CD4-positive, alpha-beta T cell treated with Interferon gamma for 1 hour (primary cell): ENCODE measurements around the gene ZNF335.
"Not testable (repeated sequence)": the region's sequence is repeated elsewhere in the genome, so short reads cannot be mapped to it uniquely, and the experiment has no call there.

Source experiments
- DNase-seq: peaks from one replicate; pipeline ENCODE4 v3.0.0-alpha.2; 2020

Gene ZNF335

DNA sequence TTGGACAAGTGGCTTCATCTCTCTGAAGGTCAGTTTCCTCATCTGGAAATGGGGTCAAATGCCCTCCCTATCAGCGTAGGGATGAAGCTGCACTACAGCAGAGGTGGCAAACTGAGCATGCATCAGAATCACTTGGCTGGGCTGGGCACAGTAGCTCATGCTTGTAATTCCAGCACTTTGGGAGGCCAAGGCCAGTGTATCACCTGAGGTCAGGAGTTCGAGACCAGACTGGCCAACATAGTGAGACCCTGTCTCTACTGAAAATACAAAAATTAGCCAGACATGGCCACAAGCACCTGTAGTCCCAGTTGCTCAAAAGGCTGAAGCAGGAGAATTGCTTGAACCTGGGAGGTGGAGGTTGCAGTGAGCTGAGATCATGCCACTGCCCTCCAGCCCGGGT is 30.0 kb upstream of the ZNF335 start:
- no peak for DNase-seq

DNA sequence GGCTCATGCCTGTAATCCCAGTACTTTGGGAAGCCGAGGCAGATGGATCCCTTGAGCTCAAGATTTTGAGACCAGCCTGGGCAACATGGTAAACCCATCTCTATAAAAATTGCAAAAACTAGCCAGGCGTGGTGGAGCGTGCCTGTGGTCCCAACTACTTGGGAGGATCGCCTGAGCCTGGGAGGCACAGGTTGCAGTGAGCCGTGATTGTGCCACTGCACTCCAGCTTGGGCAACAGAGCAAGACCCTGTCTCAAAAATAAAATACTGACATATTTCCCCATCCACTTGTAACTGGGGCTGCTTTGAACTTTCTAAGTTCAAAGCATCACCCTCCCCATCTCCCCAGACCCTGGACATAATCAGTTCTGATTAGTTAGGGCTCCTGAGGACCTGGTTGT is 29.5 kb upstream of the ZNF335 start:
- DNase-seq: no peak

DNA sequence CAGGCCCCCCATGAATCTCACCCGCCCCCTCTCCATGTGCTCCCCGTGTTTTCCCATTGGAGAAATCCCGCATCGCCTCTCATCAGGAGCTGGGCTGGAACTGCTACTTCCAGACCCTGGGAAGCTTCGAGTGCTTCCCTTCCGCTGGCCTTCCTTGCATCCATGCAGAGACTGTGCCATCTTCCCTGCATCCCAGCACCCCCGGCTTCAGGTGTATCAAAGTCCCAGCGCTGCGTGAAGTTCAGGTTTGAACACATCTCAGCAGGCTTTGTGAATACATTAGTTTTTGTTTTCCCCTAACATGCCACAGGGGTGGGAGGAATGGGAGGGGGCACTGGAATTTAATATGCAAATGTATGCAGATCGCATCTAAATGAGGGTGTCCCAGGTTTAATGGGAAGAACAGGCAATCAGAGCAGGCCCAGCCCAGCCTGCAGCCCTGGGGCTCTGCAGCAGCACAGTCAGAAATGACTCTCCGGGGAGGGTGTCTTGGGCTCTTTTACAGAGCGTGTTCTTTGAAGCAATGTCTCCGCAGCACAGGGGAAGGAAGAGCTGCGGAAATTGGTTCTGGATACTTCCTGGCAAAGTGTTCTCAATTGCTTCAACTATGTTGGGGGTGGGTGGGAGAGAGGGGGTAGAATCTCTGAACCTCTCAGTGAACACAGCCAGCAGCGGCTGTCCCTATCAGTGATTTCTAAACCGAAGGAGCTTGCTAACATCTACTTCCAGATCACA is 28.4 kb upstream of the ZNF335 start:
- DNase-seq: no peak

DNA sequence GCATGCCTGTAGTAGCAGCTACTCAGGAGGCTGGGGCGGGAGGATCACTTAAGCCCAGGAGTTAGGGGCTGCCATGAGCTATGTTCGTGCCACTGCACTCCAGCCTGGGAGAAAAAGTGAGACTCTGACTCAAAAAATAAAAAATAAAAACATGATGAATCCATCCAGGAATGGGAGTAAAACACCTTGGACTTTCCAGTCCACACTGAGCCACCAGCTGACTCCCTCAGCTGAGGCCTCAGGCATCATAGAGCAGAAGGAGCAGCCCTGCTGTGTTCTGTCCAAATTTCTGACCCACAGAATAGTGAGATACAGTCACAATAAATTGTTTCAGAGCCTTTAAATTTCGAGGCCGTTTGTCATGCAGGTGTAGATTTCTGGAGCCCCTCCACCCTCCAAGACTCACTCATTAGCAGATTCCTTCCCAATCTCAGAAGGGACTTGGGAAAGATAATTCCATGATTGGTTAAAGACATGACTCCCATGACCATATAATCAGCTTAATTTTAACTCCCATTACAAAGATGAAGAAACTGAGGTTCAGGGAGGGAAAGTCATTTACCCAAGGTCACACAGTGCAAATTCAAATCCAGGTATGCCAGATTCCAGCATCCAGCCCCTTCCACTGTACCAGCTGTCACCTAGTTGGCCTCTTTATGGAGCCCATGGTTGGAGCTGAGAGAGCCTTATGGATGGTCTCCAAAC is 27.7 kb upstream of the ZNF335 start:
- DNase-seq: no peak

DNA sequence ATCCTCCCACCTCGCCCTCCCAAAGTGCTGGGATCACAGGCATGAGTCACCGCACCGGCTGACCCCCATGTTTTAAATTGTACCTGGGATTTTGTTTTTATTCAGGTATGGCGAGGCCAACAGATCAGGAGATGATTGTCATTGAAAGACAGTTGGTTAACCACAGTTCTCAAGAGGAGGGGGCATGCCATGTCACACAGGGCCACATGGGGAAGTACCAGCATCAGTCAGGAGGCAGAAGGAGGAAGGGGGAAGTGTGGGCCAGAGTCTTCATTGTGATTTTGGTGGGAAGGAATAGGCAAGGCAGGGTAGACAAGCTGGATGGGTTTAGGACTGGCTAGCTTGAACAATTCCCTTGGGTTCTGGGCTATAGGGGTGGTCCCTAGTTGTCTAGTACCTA is 26.8 kb upstream of the ZNF335 start:
- peak; percentile 54 for DNase-seq

DNA sequence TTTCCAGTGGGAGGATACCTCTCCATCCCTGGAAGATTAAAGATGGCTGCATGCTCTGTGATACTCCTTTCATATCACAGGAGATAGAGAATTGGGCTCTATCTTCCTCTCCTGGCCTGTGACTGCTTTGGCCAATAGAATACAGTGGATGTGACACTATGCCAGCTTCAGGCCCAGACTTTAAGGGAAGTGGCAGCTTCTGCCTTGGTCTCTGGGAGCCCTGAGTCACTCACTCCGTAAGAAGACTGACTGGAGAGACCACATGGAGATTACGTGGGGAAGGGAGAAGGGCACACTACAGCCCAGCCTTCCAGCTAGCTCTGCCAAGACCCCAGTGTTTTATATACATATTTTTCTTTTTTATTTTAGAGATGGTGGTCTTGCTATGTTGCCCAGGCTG is 26.3 kb upstream of the ZNF335 start:
- DNase-seq: peak; percentile 56

DNA sequence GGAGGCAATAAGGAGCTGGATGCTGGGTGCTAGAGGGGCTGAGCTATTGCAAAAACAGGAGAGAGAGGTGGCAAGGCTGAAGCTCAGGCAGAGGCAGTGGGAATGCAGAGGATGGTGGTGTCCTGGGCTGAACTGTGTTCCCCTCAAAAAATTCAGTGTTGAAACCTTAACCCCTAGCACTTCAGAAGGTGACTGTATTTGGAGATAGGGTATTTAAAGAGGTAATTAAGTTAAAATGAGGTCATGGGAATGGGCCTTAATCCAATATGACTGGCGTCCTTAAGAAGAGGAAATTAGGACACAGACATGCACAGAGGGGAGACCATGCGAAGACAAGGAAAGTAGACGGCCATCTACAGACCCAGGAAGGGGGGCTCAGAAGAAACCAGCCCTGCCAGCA is 25.2 kb upstream of the ZNF335 start:
- DNase-seq: no peak

DNA sequence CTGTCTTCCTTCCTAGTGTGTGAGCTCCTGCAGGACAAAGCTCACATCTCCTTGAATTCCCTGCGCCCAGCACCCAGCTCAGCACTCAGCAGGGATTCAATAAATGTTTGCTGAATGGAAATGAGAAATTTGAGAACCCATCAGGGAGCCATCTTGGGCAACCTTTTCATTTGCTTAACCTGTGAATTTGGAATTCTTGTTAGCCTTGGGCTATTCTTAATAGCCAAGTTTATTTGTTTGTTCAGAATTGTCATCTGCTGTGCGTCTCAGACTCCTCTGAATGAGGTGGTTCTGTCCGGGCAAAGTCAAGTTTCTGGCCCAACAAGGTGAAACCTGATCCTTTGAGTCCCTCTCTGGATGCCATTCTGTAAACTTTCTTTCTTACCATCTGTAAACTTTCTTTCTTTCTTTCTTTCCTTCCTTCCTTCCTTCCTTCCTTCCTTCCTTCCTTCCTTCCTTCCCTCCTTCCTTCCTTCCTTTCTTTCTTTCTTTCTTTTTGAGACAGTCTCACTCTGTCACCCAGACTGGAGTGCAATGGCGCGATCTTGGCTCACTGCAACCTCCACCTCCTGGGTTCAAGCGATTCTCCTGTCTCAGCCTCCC is 23.6 kb upstream of the ZNF335 start:
- not testable (repeated sequence) for DNase-seq

DNA sequence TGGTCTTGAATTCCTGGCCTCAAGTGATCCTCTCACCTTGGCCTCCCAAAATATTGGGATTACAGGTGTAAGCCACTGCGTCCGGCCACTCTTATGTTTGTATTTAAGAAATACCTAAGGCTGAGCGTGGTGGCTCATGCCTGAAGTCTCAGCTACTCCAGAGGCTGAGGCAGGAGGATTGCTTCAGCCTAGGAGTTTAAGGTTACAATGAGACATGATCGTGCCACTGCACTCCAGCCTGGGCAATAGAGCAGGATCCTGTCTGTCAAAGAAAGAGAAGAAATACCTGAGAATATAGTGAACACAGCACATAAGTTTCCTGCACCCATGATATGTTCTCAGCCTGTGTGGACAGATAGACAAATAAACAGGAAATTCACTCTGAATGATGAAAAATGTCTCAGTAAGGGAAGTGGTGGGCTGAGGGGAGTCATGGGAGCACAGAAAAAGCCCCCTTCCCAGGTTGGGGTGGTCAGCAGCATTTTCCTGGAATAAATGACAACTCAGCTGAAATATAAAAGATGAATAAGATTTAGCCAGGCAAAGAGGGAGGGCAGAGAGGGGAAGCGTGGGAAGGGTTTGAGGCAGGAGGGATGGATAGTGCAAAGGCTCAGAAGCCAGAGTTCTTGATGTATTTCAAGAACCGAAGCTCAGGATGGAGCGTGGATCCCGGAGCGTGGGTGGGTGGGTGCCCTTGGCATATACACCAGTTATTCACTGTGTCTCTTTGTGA is 22.9 kb upstream of the ZNF335 start:
- DNase-seq: no peak

DNA sequence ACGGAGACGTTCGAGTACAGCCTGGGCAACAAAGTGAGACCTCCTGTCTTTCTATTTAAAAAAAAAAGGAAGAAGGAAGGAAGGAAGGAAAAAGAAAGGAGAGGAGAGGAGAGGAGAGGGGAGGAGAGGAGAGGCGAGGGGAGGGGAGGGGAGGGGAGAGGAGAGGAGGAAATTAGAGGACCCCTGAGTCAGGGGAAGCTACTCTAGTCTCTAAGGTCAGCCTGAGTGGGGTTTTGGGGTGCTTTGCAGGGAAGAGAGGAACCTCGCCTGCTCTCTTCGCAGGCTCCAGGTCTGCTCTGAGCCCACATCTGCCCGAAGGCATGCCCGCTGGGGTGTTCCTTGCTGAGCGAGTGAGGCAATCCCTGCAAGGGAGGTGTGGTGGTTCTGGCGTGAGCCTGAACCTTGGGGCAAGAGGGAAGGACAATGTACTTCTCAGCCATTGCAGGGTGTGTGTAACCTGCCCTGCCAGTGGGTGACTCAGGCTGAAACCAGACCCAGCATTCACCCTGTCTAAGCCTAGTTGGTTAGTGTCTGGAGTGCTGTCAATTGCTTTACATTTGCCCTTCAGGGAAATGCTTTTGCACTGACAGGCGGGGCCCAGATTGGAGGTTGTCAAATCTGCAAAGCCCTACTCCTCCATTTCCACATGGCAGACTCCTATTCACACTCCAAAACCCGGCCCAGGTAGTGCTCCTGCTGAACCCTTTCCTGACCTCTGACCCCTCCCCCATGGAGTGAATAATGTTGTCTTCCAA is 21.4 kb upstream of the ZNF335 start:
- peak; percentile 29 for DNase-seq

DNA sequence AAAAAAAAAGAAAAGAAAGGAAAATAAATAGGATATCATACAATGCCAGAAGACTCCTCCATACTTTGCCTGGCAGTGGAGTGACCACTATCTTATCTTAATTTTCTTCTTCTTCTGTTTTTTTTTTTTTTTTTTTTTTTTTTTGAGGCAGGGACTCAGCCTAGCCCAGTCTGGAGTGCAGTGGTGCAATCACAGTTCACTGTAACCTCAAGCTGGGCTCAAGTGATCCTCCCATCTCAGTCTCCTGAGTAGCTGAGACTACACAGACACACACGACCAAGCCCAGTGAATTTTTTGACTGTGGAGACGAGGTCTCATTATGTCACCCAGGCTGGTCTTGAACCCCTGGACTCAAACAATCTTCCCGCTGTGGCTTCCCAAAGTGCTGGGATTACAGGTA is 19.6 kb upstream of the ZNF335 start:
- no peak for DNase-seq

DNA sequence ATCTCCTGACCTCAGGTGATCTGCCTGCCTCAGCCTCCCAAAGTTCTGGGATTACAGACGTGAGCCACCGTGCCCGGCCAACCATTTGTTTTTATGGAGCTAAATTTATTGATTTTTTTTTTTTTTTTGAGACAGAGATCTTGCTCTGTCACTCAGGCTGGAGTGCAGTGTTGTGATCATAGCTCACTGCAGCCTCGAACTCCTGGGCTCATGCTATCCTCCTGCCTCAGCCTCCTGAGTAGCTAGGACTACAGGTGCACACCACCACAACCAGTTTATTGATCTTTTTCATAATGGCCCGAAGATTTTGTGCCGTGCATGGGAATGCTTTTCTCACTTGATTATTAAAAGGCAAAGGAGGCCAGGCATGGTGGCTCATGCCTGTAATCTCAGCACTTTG is 16.8 kb upstream of the ZNF335 start:
- DNase-seq: not testable (repeated sequence)

DNA sequence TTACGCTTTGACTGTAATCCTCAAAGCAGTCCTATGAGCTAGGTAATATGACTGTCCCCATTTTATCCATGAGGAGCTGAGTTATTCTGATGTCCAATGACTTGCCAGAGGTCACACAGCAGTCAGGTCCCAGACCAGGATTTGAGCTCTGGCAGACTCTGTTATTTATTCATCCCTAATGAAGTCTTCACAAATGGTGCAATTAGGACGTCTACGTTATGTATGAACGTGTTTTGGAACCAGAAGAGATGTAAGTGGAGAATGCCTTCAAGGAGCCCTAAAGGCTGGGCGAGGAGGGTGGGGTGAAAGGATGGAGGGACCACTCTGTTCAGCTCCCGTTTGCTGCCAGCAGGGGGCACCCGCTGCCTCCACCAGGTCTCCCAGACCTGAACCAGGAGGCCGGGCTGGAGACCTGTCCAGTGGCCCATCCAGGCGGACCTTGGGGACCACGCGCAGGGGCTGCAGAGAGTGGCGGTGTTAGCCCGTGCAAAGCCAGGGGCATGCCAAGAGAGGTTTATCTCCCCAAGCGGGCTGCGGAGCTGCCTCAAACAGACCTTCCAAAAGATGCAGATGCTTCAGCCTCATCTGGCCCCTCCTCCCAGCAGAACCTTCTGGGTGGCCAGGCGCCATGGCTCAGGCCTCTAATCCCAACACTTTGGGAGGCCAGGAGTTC is 15.2 kb upstream of the ZNF335 start:
- DNase-seq: peak; percentile 70

DNA sequence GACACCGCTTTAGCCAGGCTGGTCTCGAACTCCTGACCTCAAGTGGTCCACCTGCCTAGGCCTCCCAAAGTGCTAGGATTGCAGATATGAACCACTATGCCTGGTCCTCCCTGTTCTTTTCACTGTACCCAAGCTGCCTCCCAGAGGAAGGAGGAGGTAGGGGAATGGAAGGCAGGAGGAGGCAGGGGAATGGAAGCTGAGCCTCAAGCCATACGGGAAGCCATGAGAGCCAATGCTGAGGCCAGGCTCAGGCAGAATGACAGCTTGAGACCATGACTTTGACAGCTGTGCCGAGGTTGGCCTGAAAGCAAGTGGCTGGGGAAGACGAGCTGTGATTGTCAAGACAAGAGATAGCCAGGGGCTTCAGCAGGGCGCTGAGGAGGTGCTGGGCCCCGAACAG is 13.6 kb upstream of the ZNF335 start:
- DNase-seq: no peak

DNA sequence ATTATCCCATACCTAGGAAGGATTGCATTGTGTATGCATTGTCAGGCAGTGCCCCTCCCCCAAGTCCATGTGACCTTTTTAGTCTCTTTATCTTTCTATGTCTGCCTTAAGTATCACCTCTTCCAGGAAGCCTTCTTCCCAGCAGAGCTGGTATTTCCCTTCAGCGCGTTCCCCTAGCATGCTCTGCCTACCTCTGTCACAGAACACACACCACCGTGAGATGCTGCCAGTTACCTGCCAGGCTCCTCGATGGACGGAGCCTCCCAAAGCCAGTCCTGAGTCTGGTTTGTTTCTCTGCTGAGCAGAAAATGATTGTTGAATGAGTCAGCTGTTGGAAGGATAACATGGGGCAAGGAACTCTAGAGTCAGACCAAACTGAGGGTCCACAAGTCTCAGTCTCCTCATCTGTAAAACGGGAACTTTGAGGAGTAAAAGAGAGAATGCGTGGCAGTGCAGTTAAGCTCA is 11.3 kb upstream of the ZNF335 start:
- DNase-seq: no peak

DNA sequence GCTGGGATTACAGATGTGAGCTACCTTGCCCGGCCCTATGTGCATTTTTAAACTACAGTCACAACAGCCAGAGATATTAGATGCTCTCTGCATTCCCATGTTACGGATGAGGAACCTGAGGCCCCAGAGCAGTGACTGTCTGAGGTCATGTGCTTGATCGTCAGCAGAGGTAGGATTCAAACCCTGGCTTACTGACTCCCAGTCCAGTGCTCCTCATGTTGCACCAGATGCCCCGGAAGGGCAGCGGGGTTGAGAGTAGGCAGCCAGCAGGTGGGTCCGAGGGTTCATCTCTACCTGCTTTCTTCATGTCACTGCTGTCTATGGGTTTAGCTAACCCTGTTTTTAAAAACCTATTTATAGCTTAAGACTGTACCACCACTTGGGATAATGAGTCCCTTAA is 9.3 kb upstream of the ZNF335 start:
- no peak for DNase-seq

DNA sequence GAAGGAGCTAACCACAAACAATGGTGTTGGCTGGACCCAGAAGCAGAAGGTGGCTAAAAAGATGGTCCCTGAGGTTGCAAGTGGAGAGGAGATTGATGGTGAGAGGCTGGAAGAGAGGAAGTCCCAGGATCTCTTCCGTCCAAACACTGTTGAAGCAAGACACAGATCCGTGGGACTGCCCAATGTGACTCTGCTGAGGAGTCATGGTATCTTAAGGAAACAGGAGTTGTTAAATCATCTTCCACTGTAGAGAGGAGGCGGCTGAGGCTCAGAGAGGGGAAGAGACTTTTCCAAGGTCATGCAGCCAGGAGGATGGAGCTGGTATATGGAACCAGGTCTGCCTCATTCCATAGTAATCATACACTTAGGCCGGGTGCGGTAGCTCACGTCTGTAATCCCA is 4.1 kb upstream of the ZNF335 start:
- no peak for DNase-seq

DNA sequence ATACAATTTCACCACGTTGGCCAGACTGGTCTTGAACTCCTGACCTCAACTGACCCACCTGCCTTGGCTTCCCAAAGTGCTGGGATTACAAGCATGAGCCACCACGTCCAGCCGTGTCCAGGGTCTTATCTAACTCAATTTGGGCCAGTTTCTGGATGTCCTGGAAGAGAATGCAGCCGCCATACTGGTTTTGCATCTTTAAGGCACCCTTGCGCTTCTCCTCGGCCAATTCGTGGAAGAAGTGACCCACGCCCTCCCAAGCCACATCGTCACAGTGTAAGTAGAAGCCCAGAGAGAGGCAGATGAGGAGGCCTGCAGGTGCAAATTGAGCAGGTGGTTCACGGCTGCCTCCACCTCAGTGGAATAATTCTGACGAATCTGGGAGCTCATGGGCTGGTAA is 3.7 kb upstream of the ZNF335 start:
- no peak for DNase-seq

DNA sequence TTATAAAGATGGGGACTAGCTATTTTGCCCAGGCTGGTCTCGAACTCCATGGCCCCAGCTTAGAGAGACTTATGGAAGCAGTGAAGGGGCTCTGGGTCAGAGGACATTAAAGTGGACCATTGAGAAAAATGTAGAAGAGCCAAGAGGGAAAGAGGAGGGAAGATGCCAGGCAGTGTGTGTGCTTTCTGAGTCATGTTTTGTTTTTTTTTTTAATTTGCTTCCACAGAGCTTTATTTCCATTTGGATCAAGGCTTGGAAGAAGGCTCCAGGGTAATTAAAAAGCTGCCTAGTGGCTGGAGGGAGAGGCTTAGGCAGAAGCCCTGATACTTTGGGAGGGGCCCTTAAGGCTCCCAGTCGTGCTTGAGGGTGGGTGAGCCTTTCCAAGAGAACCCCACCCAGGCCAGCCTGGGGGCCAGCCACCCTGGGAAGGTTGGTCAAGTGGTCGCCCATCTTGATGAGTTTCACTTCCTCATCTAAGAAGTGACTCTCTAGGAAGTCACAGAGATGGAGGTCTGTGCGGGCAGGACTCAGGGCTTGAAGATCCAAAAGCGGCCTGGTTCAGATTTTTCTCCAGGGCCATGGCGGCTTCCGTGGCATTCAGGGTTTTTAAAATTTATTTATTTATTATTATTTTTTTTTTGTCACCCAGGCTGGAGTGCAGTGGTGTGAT is 3.0 kb upstream of the ZNF335 start:
- DNase-seq: no peak

DNA sequence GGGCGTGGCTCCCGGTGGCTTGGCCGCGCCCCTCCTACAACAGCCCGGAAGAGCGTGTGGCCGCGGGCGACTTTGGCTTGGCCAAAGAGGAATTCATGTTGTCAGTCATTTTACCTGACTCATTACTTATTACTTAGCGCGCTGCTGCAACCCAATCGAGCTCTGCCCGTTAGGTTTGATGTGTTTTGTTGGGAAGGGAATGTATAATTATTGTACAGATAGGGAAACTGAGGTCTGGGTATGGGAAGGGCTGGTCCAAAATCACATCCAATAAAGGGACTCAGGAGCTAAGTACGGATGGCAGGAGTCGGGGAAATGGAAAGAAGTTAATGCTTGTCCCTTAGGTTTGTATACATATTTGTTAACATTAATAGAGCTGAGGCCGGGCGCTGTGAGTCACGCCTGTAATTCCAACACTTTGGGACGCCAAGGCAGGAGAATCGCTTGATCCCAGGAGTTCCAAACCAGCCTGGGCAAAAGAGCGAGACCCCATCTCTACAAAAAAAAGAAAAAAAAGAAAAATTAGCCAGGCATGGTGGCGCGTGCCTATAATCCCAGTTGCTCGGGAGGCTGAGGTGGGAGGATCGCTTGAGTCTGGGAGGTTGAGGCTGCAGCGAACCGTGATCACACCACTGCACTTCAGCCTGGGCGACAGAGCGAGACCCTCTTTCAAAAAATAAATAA is 639 bp upstream of the ZNF335 start:
- peak; percentile 92 for DNase-seq

DNA sequence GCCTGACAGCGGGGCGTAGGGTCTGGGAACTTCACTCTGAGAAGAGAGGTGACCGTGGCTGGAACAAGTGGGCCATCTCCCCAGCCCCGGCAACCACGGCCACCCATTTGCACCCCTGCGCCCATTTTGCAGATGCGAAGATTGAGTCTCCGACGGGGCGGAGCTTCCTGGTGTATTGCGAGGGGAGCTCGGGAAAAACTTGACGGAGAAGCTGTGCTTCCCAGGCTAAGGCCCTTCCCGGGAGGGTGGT is 653 bp downstream of the ZNF335 start:
- DNase-seq: no peak
